ENCODE data around the gene RPL35. TPM values are rescaled to one million over a fixed set of nuclear protein-coding genes. Genes with fewer than 3 reads are reported as not detected.
"Not testable (repeated sequence)": the region's sequence is repeated elsewhere in the genome, so short reads cannot be mapped to it uniquely, and the experiment has no call there.

The RPL35 gene
- total RNA-seq, 1 donor, result 1,644 TPM

- no peak for DNase-seq (ENCODE audit: insufficient read length, low spot score, missing footprints)
- H3K79me2 ChIP-seq (ENCODE audit: insufficient read depth, low read length), result no peaks in the 10 kb centered on the region
- peaks cover 6% of the 10 kb centered on the region for H3K4me1 ChIP-seq (ENCODE audit: insufficient read depth, low read length)
- no peak overlapping the region for H3K27ac ChIP-seq (ENCODE audit: low read depth, low read length)
- H3K36me3 ChIP-seq (ENCODE audit: insufficient read depth, low read length), result no peaks in the 10 kb centered on the region
- no peaks in the 10 kb centered on the region for H3K27me3 ChIP-seq (ENCODE audit: insufficient read depth, low read length)
- no peak overlapping the region for H3K4me2 ChIP-seq (ENCODE audit: insufficient read depth, low read length)
- no peaks in the 10 kb centered on the region for H4K20me1 ChIP-seq (ENCODE audit: insufficient read depth, low read length)
- no peak overlapping the region for H2AFZ ChIP-seq (ENCODE audit: low read length)
- no peaks in the 10 kb centered on the region for H3K9me3 ChIP-seq (ENCODE audit: low read depth, low read length)
- no peak overlapping the region for H3K4me3 ChIP-seq (ENCODE audit: insufficient read depth, low read length)
- TF ChIP-seq CTCF (IDR thresholded peaks at IDR 0.05; ENCODE audit: extremely low read depth, low read depth, low read length), result no peak
Observed at GRCh38 chr9:124841075-124841821, 20.5 kb downstream of the RPL35 start.

GRCh38 chr9:124840300-124840833, 21.4 kb downstream of the RPL35 start:
- no peaks in the 10 kb centered on the region for H3K79me2 ChIP-seq (ENCODE audit: insufficient read depth, low read length)
- H2AFZ ChIP-seq (ENCODE audit: low read length), result no peak overlapping the region
- no peaks in the 10 kb centered on the region for H3K9me3 ChIP-seq (ENCODE audit: low read depth, low read length)
- TF ChIP-seq CTCF (IDR thresholded peaks at IDR 0.05; ENCODE audit: extremely low read depth, low read depth, low read length), result peak; percentile 48
- H3K4me2 ChIP-seq (ENCODE audit: insufficient read depth, low read length), result no peak overlapping the region
- H3K27me3 ChIP-seq (ENCODE audit: insufficient read depth, low read length), result no peaks in the 10 kb centered on the region
- no peak overlapping the region for H3K4me3 ChIP-seq (ENCODE audit: insufficient read depth, low read length)
- no peak for DNase-seq (ENCODE audit: insufficient read length, low spot score, missing footprints)
- no peak overlapping the region for H3K27ac ChIP-seq (ENCODE audit: low read depth, low read length)
- H4K20me1 ChIP-seq (ENCODE audit: insufficient read depth, low read length), result no peaks in the 10 kb centered on the region
- H3K4me1 ChIP-seq (ENCODE audit: insufficient read depth, low read length), result peaks cover 8% of the 10 kb centered on the region
- no peaks in the 10 kb centered on the region for H3K36me3 ChIP-seq (ENCODE audit: insufficient read depth, low read length)

GRCh38 chr9:124839612-124840299, 22.0 kb downstream of the RPL35 start:
- peak; percentile 56 for TF ChIP-seq CTCF (IDR thresholded peaks at IDR 0.05; ENCODE audit: extremely low read depth, low read depth, low read length)
- H3K79me2 ChIP-seq (ENCODE audit: insufficient read depth, low read length), result no peaks in the 10 kb centered on the region
- peaks cover 2% of the 10 kb centered on the region for H4K20me1 ChIP-seq (ENCODE audit: insufficient read depth, low read length)
- no peak overlapping the region for H3K27ac ChIP-seq (ENCODE audit: low read depth, low read length)
- no peaks in the 10 kb centered on the region for H3K9me3 ChIP-seq (ENCODE audit: low read depth, low read length)
- no peaks in the 10 kb centered on the region for H3K36me3 ChIP-seq (ENCODE audit: insufficient read depth, low read length)
- H3K27me3 ChIP-seq (ENCODE audit: insufficient read depth, low read length), result no peaks in the 10 kb centered on the region
- H3K4me3 ChIP-seq (ENCODE audit: insufficient read depth, low read length), result no peak overlapping the region
- no peak overlapping the region for H2AFZ ChIP-seq (ENCODE audit: low read length)
- H3K4me1 ChIP-seq (ENCODE audit: insufficient read depth, low read length), result peaks cover 13% of the 10 kb centered on the region
- no peak overlapping the region for H3K4me2 ChIP-seq (ENCODE audit: insufficient read depth, low read length)
- peak; percentile 92 for DNase-seq (ENCODE audit: insufficient read length, low spot score, missing footprints)

- not testable (repeated sequence) for H3K27ac ChIP-seq (ENCODE audit: low read depth, low read length); H3K9me3 ChIP-seq (ENCODE audit: low read depth, low read length); DNase-seq (ENCODE audit: insufficient read length, low spot score, missing footprints); H3K79me2 ChIP-seq (ENCODE audit: insufficient read depth, low read length); H3K4me2 ChIP-seq (ENCODE audit: insufficient read depth, low read length); H3K36me3 ChIP-seq (ENCODE audit: insufficient read depth, low read length); H3K27me3 ChIP-seq (ENCODE audit: insufficient read depth, low read length); H2AFZ ChIP-seq (ENCODE audit: low read length); H4K20me1 ChIP-seq (ENCODE audit: insufficient read depth, low read length); H3K4me3 ChIP-seq (ENCODE audit: insufficient read depth, low read length)
- peaks cover 18% of the 10 kb centered on the region for H3K4me1 ChIP-seq (ENCODE audit: insufficient read depth, low read length)
Observed at GRCh38 chr9:124838567-124839275, 23.0 kb downstream of the RPL35 start.

GRCh38 chr9:124838132-124838531, 23.6 kb downstream of the RPL35 start:
- not testable (repeated sequence) for H4K20me1 ChIP-seq (ENCODE audit: insufficient read depth, low read length); H3K27me3 ChIP-seq (ENCODE audit: insufficient read depth, low read length); H3K9me3 ChIP-seq (ENCODE audit: low read depth, low read length); H3K27ac ChIP-seq (ENCODE audit: low read depth, low read length); H3K4me3 ChIP-seq (ENCODE audit: insufficient read depth, low read length); H3K36me3 ChIP-seq (ENCODE audit: insufficient read depth, low read length); DNase-seq (ENCODE audit: insufficient read length, low spot score, missing footprints); H2AFZ ChIP-seq (ENCODE audit: low read length); H3K4me2 ChIP-seq (ENCODE audit: insufficient read depth, low read length); H3K79me2 ChIP-seq (ENCODE audit: insufficient read depth, low read length)
- peaks cover 14% of the 10 kb centered on the region for H3K4me1 ChIP-seq (ENCODE audit: insufficient read depth, low read length)

All from osteoblast (primary cell).